Sigmoid colon (tissue), 4 donors: ENCODE measurements around the gene FZD1.

ENCODE experiments used
- EP300 ChIP-seq, 4 donors: sonication (generic); formaldehyde crosslinking; IDR thresholded peaks; one replicate each; pipeline ENCODE4 v1.6.1; 2017; ENCODE audit warnings: antibody characterized with exemption in 4 of 4
- POLR2A ChIP-seq, 2 donors: fragments of 450-650 bp; IDR thresholded peaks; one replicate each; pipeline ENCODE4 v1.6.1; 2016; ENCODE audit warnings: antibody characterized with exemption in 2 of 2, mild to moderate bottlenecking in 2 of 2, moderate library complexity in 2 of 2
- TF ChIP-seq, protein P1 (sequence below), 4 experiments: fragments of 450-650 bp in 3 of 4; fragments of 200-600 bp in 1 of 4; IDR thresholded peaks; one replicate each; pipeline ENCODE4 v1.5.1; 2016 to 2019; ENCODE audit warnings: antibody characterized with exemption in 4 of 4, mild to moderate bottlenecking in 3 of 4, moderate library complexity in 2 of 4

DNA sequence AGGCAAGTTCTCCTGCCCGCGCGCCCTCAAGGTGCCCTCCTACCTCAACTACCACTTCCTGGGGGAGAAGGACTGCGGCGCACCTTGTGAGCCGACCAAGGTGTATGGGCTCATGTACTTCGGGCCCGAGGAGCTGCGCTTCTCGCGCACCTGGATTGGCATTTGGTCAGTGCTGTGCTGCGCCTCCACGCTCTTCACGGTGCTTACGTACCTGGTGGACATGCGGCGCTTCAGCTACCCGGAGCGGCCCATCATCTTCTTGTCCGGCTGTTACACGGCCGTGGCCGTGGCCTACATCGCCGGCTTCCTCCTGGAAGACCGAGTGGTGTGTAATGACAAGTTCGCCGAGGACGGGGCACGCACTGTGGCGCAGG, 1.4 kb downstream of the FZD1 start:
- no peak for TF ChIP-seq POLR2A (IDR thresholded peaks at IDR 0.05)
- TF ChIP-seq EP300 (IDR thresholded peaks at IDR 0.05): no peak
- TF ChIP-seq, protein P1, sequence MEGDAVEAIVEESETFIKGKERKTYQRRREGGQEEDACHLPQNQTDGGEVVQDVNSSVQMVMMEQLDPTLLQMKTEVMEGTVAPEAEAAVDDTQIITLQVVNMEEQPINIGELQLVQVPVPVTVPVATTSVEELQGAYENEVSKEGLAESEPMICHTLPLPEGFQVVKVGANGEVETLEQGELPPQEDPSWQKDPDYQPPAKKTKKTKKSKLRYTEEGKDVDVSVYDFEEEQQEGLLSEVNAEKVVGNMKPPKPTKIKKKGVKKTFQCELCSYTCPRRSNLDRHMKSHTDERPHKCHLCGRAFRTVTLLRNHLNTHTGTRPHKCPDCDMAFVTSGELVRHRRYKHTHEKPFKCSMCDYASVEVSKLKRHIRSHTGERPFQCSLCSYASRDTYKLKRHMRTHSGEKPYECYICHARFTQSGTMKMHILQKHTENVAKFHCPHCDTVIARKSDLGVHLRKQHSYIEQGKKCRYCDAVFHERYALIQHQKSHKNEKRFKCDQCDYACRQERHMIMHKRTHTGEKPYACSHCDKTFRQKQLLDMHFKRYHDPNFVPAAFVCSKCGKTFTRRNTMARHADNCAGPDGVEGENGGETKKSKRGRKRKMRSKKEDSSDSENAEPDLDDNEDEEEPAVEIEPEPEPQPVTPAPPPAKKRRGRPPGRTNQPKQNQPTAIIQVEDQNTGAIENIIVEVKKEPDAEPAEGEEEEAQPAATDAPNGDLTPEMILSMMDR (IDR thresholded peaks at IDR 0.05): no peak
